ENCODE measurements around the gene SAA1. TPM values are rescaled to one million over a fixed set of nuclear protein-coding genes. Genes with fewer than 3 reads are reported as not detected.

The SAA1 gene

DNA sequence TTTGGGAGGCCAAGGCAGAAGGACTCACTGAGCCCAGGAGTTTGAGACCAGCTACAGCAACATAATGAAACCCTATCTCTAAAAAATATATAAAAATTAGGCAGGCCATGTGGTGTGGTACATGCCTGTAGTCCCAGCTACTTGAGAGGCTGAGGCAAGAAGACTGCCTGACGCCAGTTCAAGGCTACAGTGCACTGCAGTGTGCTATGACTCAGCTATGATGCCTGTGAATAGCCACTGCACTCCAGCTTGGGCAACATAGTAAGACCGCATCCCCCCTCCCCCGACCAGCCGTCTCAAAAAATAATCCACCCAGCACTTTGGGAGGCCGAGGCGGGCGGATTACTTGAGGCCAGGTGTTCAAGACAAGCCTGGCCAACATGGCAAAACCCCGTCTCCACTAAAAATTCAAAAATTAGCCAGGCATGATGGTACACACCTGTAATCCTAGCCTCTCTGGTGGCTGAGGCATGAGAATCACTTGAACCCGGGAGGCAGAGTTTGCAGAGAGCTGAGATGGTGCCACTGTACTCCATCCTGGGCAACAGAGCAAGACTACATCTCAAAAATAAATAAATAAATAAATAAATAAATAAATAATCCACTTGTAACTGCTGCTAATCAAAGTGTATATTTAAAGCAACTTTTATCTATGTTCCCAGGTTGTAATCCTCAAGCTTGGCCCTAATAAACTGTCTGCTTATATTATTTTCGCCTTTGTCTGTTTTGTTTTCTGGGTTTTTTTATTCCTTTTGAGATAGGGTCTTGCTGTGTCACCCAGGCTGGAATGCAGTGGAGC, 48.1 kb downstream of the SAA1 start:
- Histone ChIP-seq H3K27me3 (ENCODE audit: control insufficient read depth, insufficient read depth, low read length) (no peaks in the 10 kb centered on the region), H3K36me3 (ENCODE audit: insufficient read depth, low read length) (peaks cover 25% of the 10 kb centered on the region), H3K9ac (ENCODE audit: low read depth, low read length) (no peak overlapping the region), H3K9me3 (replicated peaks; ENCODE audit: low read length) (no peaks in the 10 kb centered on the region), H3K4me1 (ENCODE audit: control insufficient read depth, insufficient read depth, low read length) (peaks cover 32% of the 10 kb centered on the region), H3K4me3 (ENCODE audit: low read length) (no peak overlapping the region), H3K4me2 (ENCODE audit: low read length) (no peak overlapping the region)

DNA sequence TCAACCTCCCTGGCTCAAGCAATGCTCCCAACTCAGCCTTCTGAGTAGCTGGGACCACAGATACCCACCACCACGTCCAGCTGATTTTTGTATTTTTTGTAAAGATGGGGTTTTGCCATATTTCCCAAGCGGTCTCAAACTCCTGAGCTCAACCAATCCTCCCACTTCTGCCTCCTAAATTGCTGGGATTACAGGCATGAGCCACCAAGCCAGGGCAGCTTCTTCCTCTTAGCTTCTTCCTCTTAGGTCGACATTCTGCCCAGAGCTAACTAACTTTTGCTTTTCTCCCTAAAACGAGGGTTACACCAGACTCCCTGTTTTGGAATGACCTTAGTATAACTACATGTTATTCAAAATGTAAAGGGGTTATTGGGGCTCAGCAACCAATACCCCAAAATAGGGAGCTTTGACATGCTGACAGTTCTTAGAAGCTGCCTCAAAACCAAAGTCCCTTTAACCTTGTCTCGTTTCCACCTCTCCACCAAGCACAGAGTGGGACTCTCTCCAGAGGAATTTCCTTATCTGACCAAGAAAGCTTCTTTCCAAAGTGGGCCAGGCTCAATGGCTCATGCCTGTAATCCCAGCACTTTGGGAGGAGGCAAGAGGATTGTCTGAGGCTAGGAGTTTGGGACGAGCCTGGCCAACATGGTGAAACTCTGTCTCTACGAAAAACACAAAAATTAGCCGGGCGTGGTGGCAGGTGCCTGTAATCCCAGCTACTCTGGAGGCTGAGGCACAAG, 48.9 kb downstream of the SAA1 start:
- H3K27me3 ChIP-seq (ENCODE audit: control insufficient read depth, insufficient read depth, low read length), result no peaks in the 10 kb centered on the region
- H3K36me3 ChIP-seq (ENCODE audit: insufficient read depth, low read length), result peaks cover 17% of the 10 kb centered on the region
- no peak overlapping the region for H3K9ac ChIP-seq (ENCODE audit: low read depth, low read length)
- no peak overlapping the region for H3K4me3 ChIP-seq (ENCODE audit: low read length)
- peaks cover 37% of the 10 kb centered on the region for H3K4me1 ChIP-seq (ENCODE audit: control insufficient read depth, insufficient read depth, low read length)
- H3K9me3 ChIP-seq (replicated peaks; ENCODE audit: low read length), result no peaks in the 10 kb centered on the region
- H3K4me2 ChIP-seq (ENCODE audit: low read length), result no peak overlapping the region

DNA sequence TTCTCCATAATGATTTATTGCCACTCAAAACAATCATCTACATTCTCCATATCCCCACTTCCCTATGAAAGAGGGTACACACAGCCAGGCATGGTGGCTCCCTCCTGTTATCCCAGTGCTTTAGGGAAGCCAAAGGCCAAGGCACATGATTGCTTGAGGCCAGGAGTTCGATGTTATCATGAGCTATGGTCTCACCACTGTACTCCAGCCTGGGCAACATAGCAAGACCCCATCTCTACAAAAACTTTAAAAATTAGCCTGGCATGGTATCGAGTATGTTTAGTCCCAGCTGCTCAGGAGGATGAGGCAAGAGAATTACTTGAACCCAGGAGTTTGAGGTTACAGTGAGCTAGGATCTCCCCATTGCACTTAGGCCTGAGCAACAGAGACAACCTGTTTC, 49.8 kb downstream of the SAA1 start:
- H3K9me3 ChIP-seq (replicated peaks; ENCODE audit: low read length), result no peaks in the 10 kb centered on the region
- H3K4me3 ChIP-seq (ENCODE audit: low read length), result no peak overlapping the region
- H3K4me2 ChIP-seq (ENCODE audit: low read length), result no peak overlapping the region
- no peak overlapping the region for H3K9ac ChIP-seq (ENCODE audit: low read depth, low read length)
- H3K36me3 ChIP-seq (ENCODE audit: insufficient read depth, low read length), result peaks cover 8% of the 10 kb centered on the region
- no peaks in the 10 kb centered on the region for H3K27me3 ChIP-seq (ENCODE audit: control insufficient read depth, insufficient read depth, low read length)
- H3K4me1 ChIP-seq (ENCODE audit: control insufficient read depth, insufficient read depth, low read length), result peaks cover 46% of the 10 kb centered on the region

DNA sequence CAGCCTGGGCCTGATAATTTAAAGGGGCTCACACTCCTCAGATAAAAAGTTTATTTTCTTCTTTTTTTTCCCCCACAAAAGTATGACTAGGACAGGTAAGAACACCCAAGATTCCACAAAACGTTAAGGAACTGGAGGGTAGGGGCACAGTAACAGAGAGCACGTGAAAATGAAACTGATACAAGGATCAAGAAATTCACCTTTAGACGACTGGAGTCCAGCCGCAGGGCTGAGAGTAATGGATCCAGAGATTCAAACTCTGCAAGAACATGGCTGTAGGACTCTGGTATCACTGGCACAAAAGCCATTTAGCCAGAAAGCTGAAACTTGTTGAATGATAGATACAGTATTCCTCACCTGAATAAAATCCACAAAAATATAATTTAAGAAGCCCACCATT, 51.5 kb downstream of the SAA1 start:
- H3K4me1 ChIP-seq (ENCODE audit: control insufficient read depth, insufficient read depth, low read length), result peaks cover 37% of the 10 kb centered on the region
- no peak overlapping the region for H3K4me3 ChIP-seq (ENCODE audit: low read length)
- no peak overlapping the region for H3K9ac ChIP-seq (ENCODE audit: low read depth, low read length)
- no peaks in the 10 kb centered on the region for H3K9me3 ChIP-seq (replicated peaks; ENCODE audit: low read length)
- H3K36me3 ChIP-seq (ENCODE audit: insufficient read depth, low read length), result peaks cover 4% of the 10 kb centered on the region
- H3K27me3 ChIP-seq (ENCODE audit: control insufficient read depth, insufficient read depth, low read length), result no peaks in the 10 kb centered on the region
- no peak overlapping the region for H3K4me2 ChIP-seq (ENCODE audit: low read length)

Small RNAs within 50 kb of the gene (small RNA-seq; reads per million reads assigned to genes)
- not detected for gene RNA5SP333
- gene RNA5SP334, result not detected
